ENCODE results near the gene TAP2.

Gene TAP2

DNA sequence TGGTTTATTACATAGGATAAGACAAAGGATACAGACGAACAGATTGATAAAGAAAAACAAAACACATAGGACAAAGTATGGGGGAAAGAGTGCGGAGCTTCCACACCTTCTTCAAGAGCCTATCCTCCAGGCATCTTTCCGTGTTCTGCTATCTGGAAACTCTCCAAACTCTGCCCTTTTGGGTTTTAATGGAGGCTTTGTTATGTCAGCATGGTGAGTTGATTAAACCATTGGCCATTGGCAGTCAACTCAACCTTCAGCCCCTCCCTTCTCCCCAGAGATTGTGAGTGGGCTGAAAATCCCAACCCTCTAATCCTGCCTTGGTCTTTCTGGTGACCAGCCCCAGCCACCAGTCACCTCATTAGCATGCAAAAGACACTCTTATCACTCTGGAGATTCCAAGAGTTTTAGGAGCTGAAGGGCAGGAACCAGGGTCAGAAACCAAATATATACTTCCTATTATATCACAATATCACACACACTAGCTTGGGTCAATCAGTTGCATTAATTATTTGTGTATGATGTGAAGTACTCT is 45.6 kb downstream of the TAP2 start:
- FAIRE-seq (no peak), DNase-seq (ENCODE audit: insufficient read length, low spot score) (no peak)
- TF ChIP-seq, protein P1, sequence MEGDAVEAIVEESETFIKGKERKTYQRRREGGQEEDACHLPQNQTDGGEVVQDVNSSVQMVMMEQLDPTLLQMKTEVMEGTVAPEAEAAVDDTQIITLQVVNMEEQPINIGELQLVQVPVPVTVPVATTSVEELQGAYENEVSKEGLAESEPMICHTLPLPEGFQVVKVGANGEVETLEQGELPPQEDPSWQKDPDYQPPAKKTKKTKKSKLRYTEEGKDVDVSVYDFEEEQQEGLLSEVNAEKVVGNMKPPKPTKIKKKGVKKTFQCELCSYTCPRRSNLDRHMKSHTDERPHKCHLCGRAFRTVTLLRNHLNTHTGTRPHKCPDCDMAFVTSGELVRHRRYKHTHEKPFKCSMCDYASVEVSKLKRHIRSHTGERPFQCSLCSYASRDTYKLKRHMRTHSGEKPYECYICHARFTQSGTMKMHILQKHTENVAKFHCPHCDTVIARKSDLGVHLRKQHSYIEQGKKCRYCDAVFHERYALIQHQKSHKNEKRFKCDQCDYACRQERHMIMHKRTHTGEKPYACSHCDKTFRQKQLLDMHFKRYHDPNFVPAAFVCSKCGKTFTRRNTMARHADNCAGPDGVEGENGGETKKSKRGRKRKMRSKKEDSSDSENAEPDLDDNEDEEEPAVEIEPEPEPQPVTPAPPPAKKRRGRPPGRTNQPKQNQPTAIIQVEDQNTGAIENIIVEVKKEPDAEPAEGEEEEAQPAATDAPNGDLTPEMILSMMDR (IDR thresholded peaks at IDR 0.05; ENCODE audit: insufficient read depth, missing control alignments): no peak

DNA sequence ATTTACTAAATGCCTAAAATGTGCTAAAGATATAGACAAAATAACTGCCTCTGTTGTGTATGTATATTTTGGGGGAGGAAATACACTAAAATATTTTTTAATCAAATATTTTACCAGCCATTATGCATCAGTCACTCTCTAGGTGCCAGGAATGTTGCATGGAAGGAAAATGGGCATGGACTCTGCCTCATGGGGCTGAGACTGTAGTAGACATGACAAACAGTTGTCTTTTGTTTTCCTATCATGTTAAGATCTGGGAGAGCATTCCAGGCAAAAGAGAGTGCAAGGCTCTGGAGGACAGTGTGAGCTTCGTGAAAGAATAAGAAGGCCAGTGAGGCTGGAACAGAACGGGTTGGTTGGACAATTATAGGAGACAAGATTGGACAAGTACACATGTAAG is 48.2 kb downstream of the TAP2 start:
- DNase-seq (ENCODE audit: insufficient read length, low spot score): no peak
- FAIRE-seq: no peak
- TF ChIP-seq, protein P1 (IDR thresholded peaks at IDR 0.05; ENCODE audit: insufficient read depth, missing control alignments): no peak
